ENCODE data around the gene FHOD3. TPM values are rescaled to one million over a fixed set of nuclear protein-coding genes. Genes with fewer than 3 reads are reported as not detected.

FHOD3 gene
- total and polyA plus RNA-seq, 2 of the 13 experiments (the other 11 are each of a cell fraction or from before 2014, with no cell fraction given), result 0.07 TPM; not detected in 1

DNA sequence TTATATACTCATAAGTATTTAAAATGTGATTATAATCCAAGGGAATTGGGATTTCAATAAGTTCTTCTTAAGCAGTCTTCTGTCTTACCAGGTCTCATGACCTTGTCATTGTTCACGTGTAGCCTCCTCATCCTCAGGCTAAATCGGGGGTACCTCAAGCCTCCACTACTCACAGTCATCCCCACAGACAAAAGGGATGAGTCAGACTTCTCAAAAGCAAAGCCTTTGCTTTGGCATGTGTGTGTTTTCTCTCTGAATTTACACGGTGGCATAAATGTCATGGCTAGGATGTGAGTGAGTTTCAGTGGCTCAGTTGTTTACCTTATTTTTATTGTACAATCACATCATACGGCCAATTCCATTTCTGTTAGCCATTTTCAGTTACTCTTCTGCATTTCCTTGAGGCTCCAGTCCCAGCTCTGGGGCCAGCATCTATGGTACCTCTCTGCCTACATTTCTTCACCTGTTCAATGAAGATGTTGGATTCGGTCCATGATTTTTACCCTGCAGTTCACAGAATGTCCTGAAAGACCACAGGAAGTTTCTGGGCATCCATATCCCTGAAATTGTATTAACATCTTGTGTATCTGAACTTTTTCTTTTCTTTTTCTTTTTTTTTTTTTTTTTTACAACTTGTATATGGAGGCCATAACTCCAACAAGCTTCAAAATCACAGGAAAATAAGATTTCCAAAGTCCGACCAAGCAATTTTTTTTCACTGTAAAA, 195.3 kb downstream of the FHOD3 start:
- Histone ChIP-seq H3K4me2 (ENCODE audit: low read depth, low read length) (no peak overlapping the region), H3K27ac (ENCODE audit: extremely low read length, insufficient read depth, low read length) (no peak overlapping the region), H3K36me3 (replicated peaks in 1 of 2; ENCODE audit: control insufficient read depth in 1 of 2, insufficient read depth in 2 of 2, low read length in 2 of 2) (no peaks in the 10 kb centered on the region), H3K79me2 (ENCODE audit: insufficient read depth, low read length) (no peaks in the 10 kb centered on the region), H3K9ac (ENCODE audit: insufficient read depth, low read depth, low read length) (no peak overlapping the region), H3K4me1 (ENCODE audit: insufficient read depth, low read length) (peaks cover 11% of the 10 kb centered on the region), H3K9me3 (ENCODE audit: low read length) (no peaks in the 10 kb centered on the region), H3K4me3 (replicated peaks in 1 of 3; ENCODE audit: insufficient read depth in 1 of 3, low read depth in 2 of 3, low read length in 3 of 3) (no peak overlapping the region), H2AFZ (ENCODE audit: low read length) (no peak overlapping the region), H4K20me1 (ENCODE audit: insufficient read depth, low read length) (no peaks in the 10 kb centered on the region), H3K27me3 (ENCODE audit: control insufficient read depth in 1 of 2, insufficient read depth in 2 of 2, low read length in 2 of 2) (peaks cover 0 to 3% of the 10 kb centered on the region in 2 experiments; a peak in 1 of 5 replicates)
- CTCF ChIA-PET (ENCODE audit: low intra/inter-chr PET ratio, low total read pairs), result no interaction called here
- intact Hi-C loops (cut with micrococcal nuclease; ENCODE audit: unreplicated experiment), result no loop called here
- in situ Hi-C loops (cut with HindIII; ENCODE audit: extremely low pct_ligation_motif_present, low pct_unique_long_range_greater_than_20kb), result no loop called here
- no TSS peak for BruUV-seq (replicated peaks)
- POLR2A ChIA-PET, result no interaction called here
- no peak for FAIRE-seq
- 43% methylated on average over 6 of the region's 6 CpGs for whole genome bisulfite sequencing (ENCODE audit: low lambda C conversion rate)
- DNase-seq (ENCODE audit: low spot score), result no peak
- ATAC-seq, result no peak
- TF ChIP-seq ZBED4 (CRISPR knock-in tag; IDR thresholded peaks at IDR 0.05; ENCODE audit: borderline replicate concordance) (no peak), TBX2 (CRISPR knock-in tag; IDR thresholded peaks at IDR 0.05; ENCODE audit: borderline replicate concordance) (no peak), ZZZ3 (CRISPR knock-in tag; IDR thresholded peaks at IDR 0.05; ENCODE audit: borderline replicate concordance) (no peak), MTF1 (CRISPR knock-in tag; IDR thresholded peaks at IDR 0.05) (no peak), ZC3H13 (CRISPR knock-in tag; IDR thresholded peaks at IDR 0.05) (no peak), ISL2 (CRISPR knock-in tag; IDR thresholded peaks at IDR 0.05) (no peak), FOXO4 (CRISPR knock-in tag; conservative IDR thresholded peaks at IDR 0.05) (no peak)
- TF ChIP-seq, protein P1, sequence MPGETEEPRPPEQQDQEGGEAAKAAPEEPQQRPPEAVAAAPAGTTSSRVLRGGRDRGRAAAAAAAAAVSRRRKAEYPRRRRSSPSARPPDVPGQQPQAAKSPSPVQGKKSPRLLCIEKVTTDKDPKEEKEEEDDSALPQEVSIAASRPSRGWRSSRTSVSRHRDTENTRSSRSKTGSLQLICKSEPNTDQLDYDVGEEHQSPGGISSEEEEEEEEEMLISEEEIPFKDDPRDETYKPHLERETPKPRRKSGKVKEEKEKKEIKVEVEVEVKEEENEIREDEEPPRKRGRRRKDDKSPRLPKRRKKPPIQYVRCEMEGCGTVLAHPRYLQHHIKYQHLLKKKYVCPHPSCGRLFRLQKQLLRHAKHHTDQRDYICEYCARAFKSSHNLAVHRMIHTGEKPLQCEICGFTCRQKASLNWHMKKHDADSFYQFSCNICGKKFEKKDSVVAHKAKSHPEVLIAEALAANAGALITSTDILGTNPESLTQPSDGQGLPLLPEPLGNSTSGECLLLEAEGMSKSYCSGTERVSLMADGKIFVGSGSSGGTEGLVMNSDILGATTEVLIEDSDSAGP (CRISPR knock-in tag; IDR thresholded peaks at IDR 0.05; ENCODE audit: borderline replicate concordance), result no peak

Measured in HepG2 (cell line).